ENCODE measurements around the gene U2AF1L4. TPM values are rescaled to one million over a fixed set of nuclear protein-coding genes. Genes with fewer than 3 reads are reported as not detected.

The U2AF1L4 gene
- total RNA-seq, 4 donors from 2014 or later = 10.2 to 19.0 (median 17.5) TPM

DNA sequence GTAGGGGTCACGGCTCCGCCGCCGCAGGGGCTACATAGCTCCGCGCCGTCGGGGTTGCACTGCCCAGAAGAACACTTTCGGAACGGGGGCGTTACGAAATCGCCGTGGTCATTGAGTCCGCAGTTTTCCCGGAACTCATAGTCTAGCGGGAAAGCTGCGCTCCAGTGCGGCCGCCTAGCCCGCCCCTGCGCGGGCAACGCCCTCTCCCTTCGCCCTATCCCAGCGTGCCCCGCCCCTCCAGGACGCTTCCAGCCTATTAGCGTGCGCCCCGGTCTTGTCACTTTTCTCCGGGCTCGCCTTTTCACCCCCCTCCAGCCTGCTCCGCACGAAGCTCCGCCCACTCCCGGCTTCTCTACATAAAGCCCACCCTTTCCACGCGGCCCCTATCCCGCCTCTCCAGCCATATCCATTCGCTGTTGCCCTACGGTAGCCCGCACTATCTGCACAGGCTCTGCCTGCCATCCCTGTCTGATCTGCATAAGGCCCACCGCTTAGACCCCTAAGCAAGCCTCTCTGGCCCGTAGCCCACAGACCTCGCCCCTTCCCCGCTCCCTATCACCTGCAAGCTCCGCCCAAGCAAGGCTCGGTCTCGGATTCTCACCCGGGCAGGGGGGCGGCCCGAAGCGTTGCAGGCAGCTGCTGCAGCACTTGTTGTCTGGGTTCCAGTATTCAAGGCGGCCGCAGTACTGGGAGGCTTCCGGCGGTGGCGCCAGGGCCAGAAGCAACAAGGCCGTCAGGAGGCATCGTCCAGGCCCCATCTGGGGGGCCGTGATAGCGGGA is 4.6 kb downstream of the U2AF1L4 start:
- H3K9me3 ChIP-seq = no peaks in the 10 kb centered on the region
- peaks cover 20 to 54% (median 22%) of the 10 kb centered on the region in 3 donors for H3K4me1 ChIP-seq
- intact Hi-C loops (cut with DNase I) = no loop called here
- peaks cover 10 to 50% (median 27%) of the 10 kb centered on the region in 3 donors for H3K36me3 ChIP-seq
- peak overlapping the region; percentile 46 to 74 (median 60) for H3K4me3 ChIP-seq
- DNase-seq = peak; percentile 91
- H3K27ac ChIP-seq = peak overlapping the region; percentile 69 to 92 (median 82)
- TF ChIP-seq CTCF (IDR thresholded peaks at IDR 0.05) (peak in 1 of 6 experiments; percentile 29), POLR2A (IDR thresholded peaks at IDR 0.05) (peak in 1 of 4 donors; percentile 51)
- WGBS, 2 donors = 0% methylated on average over 25 to 36 of the region's 63 CpGs
- no peaks in the 10 kb centered on the region for H3K27me3 ChIP-seq

- Histone ChIP-seq H3K27ac (peak overlapping the region; percentile 61 to 92 (median 82)), H3K9me3 (no peaks in the 10 kb centered on the region), H3K36me3 (peaks cover 15 to 55% (median 27%) of the 10 kb centered on the region in 3 donors), H3K27me3 (no peaks in the 10 kb centered on the region), H3K4me1 (peaks cover 20 to 53% (median 22%) of the 10 kb centered on the region in 3 donors), H3K4me3 (peak overlapping the region; percentile 46 to 74 (median 60))
- TF ChIP-seq CTCF (IDR thresholded peaks at IDR 0.05) (no peak), POLR2A (IDR thresholded peaks at IDR 0.05) (no peak)
- WGBS, 2 donors = 7 to 8% methylated on average over 3 to 4 of the region's 16 CpGs
- intact Hi-C loops (cut with DNase I) = no loop called here
- no peak for DNase-seq
These were observed 5.2 kb downstream of the U2AF1L4 start for GRCh38 chr19:35740108-35740422.

DNA sequence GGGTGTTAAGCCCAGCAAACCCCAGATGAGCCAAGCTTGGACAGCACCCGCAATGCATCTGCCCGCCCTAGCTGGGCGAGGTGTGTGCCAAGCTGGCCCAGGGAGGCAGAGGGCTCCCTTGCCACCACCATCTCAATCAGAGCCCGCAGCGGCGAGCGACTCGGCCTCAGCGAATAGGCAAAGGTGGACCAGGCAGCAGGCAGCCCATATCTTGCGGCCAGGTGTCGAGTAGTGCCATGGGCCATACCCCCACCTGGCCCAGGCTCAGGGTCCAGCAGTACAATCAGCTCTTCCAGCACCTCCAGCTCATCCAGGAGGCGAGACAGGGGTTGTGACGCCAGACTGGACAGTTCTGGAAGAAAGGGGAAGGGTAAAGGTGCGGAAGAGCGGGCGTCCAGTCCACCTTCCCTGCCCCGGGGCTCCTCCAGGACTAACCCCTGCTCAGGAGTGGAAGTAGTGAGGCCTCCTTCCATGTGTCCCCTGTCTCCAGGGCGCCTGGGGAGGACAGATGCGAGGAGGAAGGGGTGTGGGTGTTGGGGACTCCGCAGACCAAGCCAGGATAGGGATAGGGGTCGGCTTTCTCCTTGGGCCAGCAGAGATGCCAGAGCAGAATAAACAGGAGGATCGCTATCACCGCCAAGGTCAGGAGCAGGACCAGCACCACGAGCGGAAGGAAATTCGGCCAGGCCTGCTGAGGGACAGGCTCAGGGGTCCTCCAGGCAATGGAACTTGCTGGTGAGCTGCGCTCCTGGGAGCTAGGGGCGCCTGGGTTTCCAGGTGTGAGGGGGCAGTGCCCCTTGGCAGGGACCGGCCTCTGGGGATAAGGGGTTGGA is 5.7 kb downstream of the U2AF1L4 start:
- H3K9me3 ChIP-seq = no peaks in the 10 kb centered on the region
- peaks cover 19 to 50% (median 21%) of the 10 kb centered on the region in 3 donors for H3K4me1 ChIP-seq
- peaks cover 18 to 61% (median 27%) of the 10 kb centered on the region in 3 donors for H3K36me3 ChIP-seq
- TF ChIP-seq CTCF (IDR thresholded peaks at IDR 0.05) (no peak), POLR2A (IDR thresholded peaks at IDR 0.05) (no peak)
- no peaks in the 10 kb centered on the region for H3K27me3 ChIP-seq
- WGBS, 2 donors = 80 to 87% methylated on average over 1 to 9 of the region's 29 CpGs
- peak overlapping the region; percentile 46 to 74 (median 60) for H3K4me3 ChIP-seq
- peak overlapping the region; percentile 61 to 92 (median 82) for H3K27ac ChIP-seq
- no peak for DNase-seq
- intact Hi-C loops (cut with DNase I) = no loop called here

- Histone ChIP-seq H3K27me3 (no peaks in the 10 kb centered on the region), H3K27ac (no peak overlapping the region), H3K4me1 (peaks cover 13 to 44% (median 15%) of the 10 kb centered on the region in 3 donors), H3K36me3 (peaks cover 22 to 67% (median 32%) of the 10 kb centered on the region in 3 donors), H3K9me3 (no peaks in the 10 kb centered on the region), H3K4me3 (no peak overlapping the region)
- DNase-seq = no peak
- 92 to 100% methylated on average over 1 to 2 of the region's 2 CpGs for WGBS, 2 donors
- intact Hi-C loops (cut with DNase I) = no loop called here
- TF ChIP-seq POLR2A (IDR thresholded peaks at IDR 0.05) = no peak
- no peak for TF ChIP-seq CTCF (IDR thresholded peaks at IDR 0.05)
These were observed 6.4 kb downstream of the U2AF1L4 start for GRCh38 chr19:35738887-35739229.
